ENCODE results near the gene ZNF593OS.

GRCh38 chr1:26145960-26146294 lies 25.7 kb downstream of the ZNF593OS start:
- TF ChIP-seq POLR2AphosphoS5 (IDR thresholded peaks at IDR 0.05; ENCODE audit: low read depth, low read length) = no peak
- no peak for TF ChIP-seq TAF1 (IDR thresholded peaks at IDR 0.05; ENCODE audit: borderline replicate concordance, insufficient read depth, low read length)
- TF ChIP-seq SIN3A (IDR thresholded peaks at IDR 0.05; ENCODE audit: borderline replicate concordance, insufficient read depth, low read length) = no peak
- TF ChIP-seq, protein P1, sequence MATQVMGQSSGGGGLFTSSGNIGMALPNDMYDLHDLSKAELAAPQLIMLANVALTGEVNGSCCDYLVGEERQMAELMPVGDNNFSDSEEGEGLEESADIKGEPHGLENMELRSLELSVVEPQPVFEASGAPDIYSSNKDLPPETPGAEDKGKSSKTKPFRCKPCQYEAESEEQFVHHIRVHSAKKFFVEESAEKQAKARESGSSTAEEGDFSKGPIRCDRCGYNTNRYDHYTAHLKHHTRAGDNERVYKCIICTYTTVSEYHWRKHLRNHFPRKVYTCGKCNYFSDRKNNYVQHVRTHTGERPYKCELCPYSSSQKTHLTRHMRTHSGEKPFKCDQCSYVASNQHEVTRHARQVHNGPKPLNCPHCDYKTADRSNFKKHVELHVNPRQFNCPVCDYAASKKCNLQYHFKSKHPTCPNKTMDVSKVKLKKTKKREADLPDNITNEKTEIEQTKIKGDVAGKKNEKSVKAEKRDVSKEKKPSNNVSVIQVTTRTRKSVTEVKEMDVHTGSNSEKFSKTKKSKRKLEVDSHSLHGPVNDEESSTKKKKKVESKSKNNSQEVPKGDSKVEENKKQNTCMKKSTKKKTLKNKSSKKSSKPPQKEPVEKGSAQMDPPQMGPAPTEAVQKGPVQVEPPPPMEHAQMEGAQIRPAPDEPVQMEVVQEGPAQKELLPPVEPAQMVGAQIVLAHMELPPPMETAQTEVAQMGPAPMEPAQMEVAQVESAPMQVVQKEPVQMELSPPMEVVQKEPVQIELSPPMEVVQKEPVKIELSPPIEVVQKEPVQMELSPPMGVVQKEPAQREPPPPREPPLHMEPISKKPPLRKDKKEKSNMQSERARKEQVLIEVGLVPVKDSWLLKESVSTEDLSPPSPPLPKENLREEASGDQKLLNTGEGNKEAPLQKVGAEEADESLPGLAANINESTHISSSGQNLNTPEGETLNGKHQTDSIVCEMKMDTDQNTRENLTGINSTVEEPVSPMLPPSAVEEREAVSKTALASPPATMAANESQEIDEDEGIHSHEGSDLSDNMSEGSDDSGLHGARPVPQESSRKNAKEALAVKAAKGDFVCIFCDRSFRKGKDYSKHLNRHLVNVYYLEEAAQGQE (IDR thresholded peaks at IDR 0.05; ENCODE audit: insufficient read depth in 1 of 2, low read depth in 2 of 2, low read length in 2 of 2) = no peak
- no peak for TF ChIP-seq FOXP2 (optimal IDR thresholded peaks at IDR 0.05; ENCODE audit: borderline replicate concordance, extremely low read depth, extremely low read length, insufficient read depth)
